Stimulated activated CD8-positive, alpha-beta memory T cell treated with anti-CD3 and anti-CD28 coated beads, Interleukin-12 subunit alpha, Interleukin-12 subunit beta, amount 100 ng/mL, for 24 hours (primary cell): ENCODE measurements around the gene KPNA1.
"Not testable (repeated sequence)": the region's sequence is repeated elsewhere in the genome, so short reads cannot be mapped to it uniquely, and the experiment has no call there.

Experiments
- DNase-seq: peaks from one replicate; pipeline ENCODE4 v3.0.0-alpha.2; 2020; ENCODE audit errors: extremely low read depth

KPNA1 gene

GRCh38 chr3:122475316-122475715, 39.4 kb downstream of the KPNA1 start:
- DNase-seq = no peak

GRCh38 chr3:122469659-122470058, 45.1 kb downstream of the KPNA1 start:
- no peak for DNase-seq

- DNase-seq = no peak
These were observed 45.7 kb downstream of the KPNA1 start for GRCh38 chr3:122468896-122469533.

GRCh38 chr3:122466701-122467240, 48.0 kb downstream of the KPNA1 start:
- no peak for DNase-seq

- no peak for DNase-seq
These were observed 50.1 kb downstream of the KPNA1 start for GRCh38 chr3:122464659-122465058.

GRCh38 chr3:122462406-122462805, 52.3 kb downstream of the KPNA1 start:
- DNase-seq = no peak

- no peak for DNase-seq
These were observed 52.9 kb downstream of the KPNA1 start for GRCh38 chr3:122461806-122462205.

- no peak for DNase-seq
These were observed 55.7 kb downstream of the KPNA1 start for GRCh38 chr3:122458992-122459391.

GRCh38 chr3:122457706-122458105, 57.0 kb downstream of the KPNA1 start:
- no peak for DNase-seq

- no peak for DNase-seq
These were observed 58.7 kb downstream of the KPNA1 start for GRCh38 chr3:122456074-122456473.

GRCh38 chr3:122451371-122451770, 63.4 kb downstream of the KPNA1 start:
- no peak for DNase-seq

- DNase-seq = not testable (repeated sequence)
These were observed 66.5 kb downstream of the KPNA1 start for GRCh38 chr3:122448218-122448617.

GRCh38 chr3:122444491-122444887, 70.2 kb downstream of the KPNA1 start:
- DNase-seq = not testable (repeated sequence)

- not testable (repeated sequence) for DNase-seq
These were observed 70.8 kb downstream of the KPNA1 start for GRCh38 chr3:122443762-122444490.

- DNase-seq = no peak
These were observed 71.6 kb downstream of the KPNA1 start for GRCh38 chr3:122443090-122443489.

GRCh38 chr3:122435950-122436349, 78.8 kb downstream of the KPNA1 start:
- no peak for DNase-seq

GRCh38 chr3:122430371-122430770, 84.4 kb downstream of the KPNA1 start:
- DNase-seq = no peak

- no peak for DNase-seq
These were observed 86.8 kb downstream of the KPNA1 start for GRCh38 chr3:122427857-122428471.

GRCh38 chr3:122421836-122422235, 92.9 kb downstream of the KPNA1 start:
- DNase-seq = no peak

- DNase-seq = no peak
These were observed 93.6 kb downstream of the KPNA1 start for GRCh38 chr3:122421101-122421500.

GRCh38 chr3:122416966-122417365, 97.8 kb downstream of the KPNA1 start:
- DNase-seq = no peak

- peak; percentile 93 for DNase-seq
These were observed 98.7 kb downstream of the KPNA1 start, which contains the start of gene WDR5B for GRCh38 chr3:122415762-122416654. Gene WDR5B (minus strand): TSS chr3:122416062. CDS start chr3:122415528, 534 bp downstream.
